Measurements from ENCODE around the gene SENP7. TPM values are rescaled to one million over a fixed set of nuclear protein-coding genes. Genes with fewer than 3 reads are reported as not detected.
"Not testable (repeated sequence)": the region's sequence is repeated elsewhere in the genome, so short reads cannot be mapped to it uniquely, and the experiment has no call there.

SENP7 gene
- total RNA-seq, 2 donors from 2014 or later, result 23.7 to 55.1 TPM

- Histone ChIP-seq H3K27me3 (replicated peaks; ENCODE audit: insufficient read depth) (no peaks in the 10 kb centered on the region), H3K36me3 (no peaks in the 10 kb centered on the region), H3K9me3 (no peaks in the 10 kb centered on the region), H3K4me3 (no peak overlapping the region), H3K4me1 (ENCODE audit: control insufficient read depth in 1 of 2, low read depth in 2 of 2) (peaks cover 0 to 6% of the 10 kb centered on the region in 2 donors), H3K27ac (no peak overlapping the region)
- ATAC-seq (ENCODE audit: insufficient number of reproducible peaks, low FRiP score, low read depth), result no peak
- TF ChIP-seq, protein P1, sequence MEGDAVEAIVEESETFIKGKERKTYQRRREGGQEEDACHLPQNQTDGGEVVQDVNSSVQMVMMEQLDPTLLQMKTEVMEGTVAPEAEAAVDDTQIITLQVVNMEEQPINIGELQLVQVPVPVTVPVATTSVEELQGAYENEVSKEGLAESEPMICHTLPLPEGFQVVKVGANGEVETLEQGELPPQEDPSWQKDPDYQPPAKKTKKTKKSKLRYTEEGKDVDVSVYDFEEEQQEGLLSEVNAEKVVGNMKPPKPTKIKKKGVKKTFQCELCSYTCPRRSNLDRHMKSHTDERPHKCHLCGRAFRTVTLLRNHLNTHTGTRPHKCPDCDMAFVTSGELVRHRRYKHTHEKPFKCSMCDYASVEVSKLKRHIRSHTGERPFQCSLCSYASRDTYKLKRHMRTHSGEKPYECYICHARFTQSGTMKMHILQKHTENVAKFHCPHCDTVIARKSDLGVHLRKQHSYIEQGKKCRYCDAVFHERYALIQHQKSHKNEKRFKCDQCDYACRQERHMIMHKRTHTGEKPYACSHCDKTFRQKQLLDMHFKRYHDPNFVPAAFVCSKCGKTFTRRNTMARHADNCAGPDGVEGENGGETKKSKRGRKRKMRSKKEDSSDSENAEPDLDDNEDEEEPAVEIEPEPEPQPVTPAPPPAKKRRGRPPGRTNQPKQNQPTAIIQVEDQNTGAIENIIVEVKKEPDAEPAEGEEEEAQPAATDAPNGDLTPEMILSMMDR (IDR thresholded peaks at IDR 0.05), result no peak
- no peak for DNase-seq (ENCODE audit: low spot score)
Measured at GRCh38 chr3:101478980-101479379, 34.0 kb downstream of the SENP7 start.

- not testable (repeated sequence) for ATAC-seq (ENCODE audit: insufficient number of reproducible peaks, low FRiP score, low read depth); H3K4me1 ChIP-seq (ENCODE audit: control insufficient read depth in 1 of 2, low read depth in 2 of 2); DNase-seq (ENCODE audit: low spot score); H3K4me3 ChIP-seq; H3K27me3 ChIP-seq (replicated peaks; ENCODE audit: insufficient read depth); H3K36me3 ChIP-seq; H3K9me3 ChIP-seq; H3K27ac ChIP-seq
Measured at GRCh38 chr3:101474841-101475552, 38.0 kb downstream of the SENP7 start.

GRCh38 chr3:101468676-101469075 lies 44.3 kb downstream of the SENP7 start:
- DNase-seq (ENCODE audit: low spot score); H3K36me3 ChIP-seq; H3K4me1 ChIP-seq (ENCODE audit: control insufficient read depth in 1 of 2, low read depth in 2 of 2); H3K9me3 ChIP-seq; H3K27me3 ChIP-seq (replicated peaks; ENCODE audit: insufficient read depth); ATAC-seq (ENCODE audit: insufficient number of reproducible peaks, low FRiP score, low read depth); H3K4me3 ChIP-seq; H3K27ac ChIP-seq: not testable (repeated sequence)

GRCh38 chr3:101467310-101467663 lies 45.7 kb downstream of the SENP7 start:
- not testable (repeated sequence) for H3K9me3 ChIP-seq; H3K27me3 ChIP-seq (replicated peaks; ENCODE audit: insufficient read depth); H3K4me1 ChIP-seq (ENCODE audit: control insufficient read depth in 1 of 2, low read depth in 2 of 2); H3K36me3 ChIP-seq; H3K27ac ChIP-seq; ATAC-seq (ENCODE audit: insufficient number of reproducible peaks, low FRiP score, low read depth); DNase-seq (ENCODE audit: low spot score); H3K4me3 ChIP-seq

GRCh38 chr3:101466465-101467309 lies 46.3 kb downstream of the SENP7 start:
- H3K27ac ChIP-seq, result no peak overlapping the region
- peak overlapping the region; percentile 30 for H3K4me3 ChIP-seq
- no peaks in the 10 kb centered on the region for H3K36me3 ChIP-seq
- peaks cover 0 to 5% of the 10 kb centered on the region in 2 donors for H3K4me1 ChIP-seq (ENCODE audit: control insufficient read depth in 1 of 2, low read depth in 2 of 2)
- DNase-seq (ENCODE audit: low spot score), result no peak
- TF ChIP-seq, protein P1 (IDR thresholded peaks at IDR 0.05), result no peak
- no peaks in the 10 kb centered on the region for H3K27me3 ChIP-seq (replicated peaks; ENCODE audit: insufficient read depth)
- ATAC-seq (ENCODE audit: insufficient number of reproducible peaks, low FRiP score, low read depth), result no peak
- no peaks in the 10 kb centered on the region for H3K9me3 ChIP-seq

DNA sequence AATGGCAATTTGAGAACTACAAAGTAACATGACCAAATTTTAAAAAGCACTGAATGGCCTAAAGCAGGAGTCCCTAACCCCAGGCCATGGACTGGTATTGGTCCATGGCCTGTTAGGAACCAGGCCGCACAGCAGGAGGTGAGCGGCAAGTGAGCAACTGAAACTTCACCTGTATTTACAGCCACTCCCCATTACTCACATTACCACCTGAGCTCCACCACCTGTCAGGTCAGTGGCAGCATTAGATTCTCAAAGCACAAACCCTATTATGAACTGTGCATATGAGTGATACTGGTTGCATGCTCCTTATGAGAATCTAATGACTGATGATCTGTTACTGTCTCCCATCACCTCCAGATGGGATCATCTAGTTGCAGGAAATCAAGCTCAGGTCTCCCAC lies 48.8 kb downstream of the SENP7 start:
- Histone ChIP-seq H3K4me3 (no peak overlapping the region), H3K9me3 (no peaks in the 10 kb centered on the region), H3K27me3 (replicated peaks; ENCODE audit: insufficient read depth) (no peaks in the 10 kb centered on the region), H3K27ac (no peak overlapping the region), H3K36me3 (no peaks in the 10 kb centered on the region), H3K4me1 (ENCODE audit: control insufficient read depth in 1 of 2, low read depth in 2 of 2) (peaks cover 0 to 5% of the 10 kb centered on the region in 2 donors)
- DNase-seq (ENCODE audit: low spot score) (no peak), ATAC-seq (ENCODE audit: insufficient number of reproducible peaks, low FRiP score, low read depth) (no peak)
- TF ChIP-seq, protein P1 (IDR thresholded peaks at IDR 0.05), result no peak
